ENCODE results near the gene MARK3.
"Not testable (repeated sequence)": the region's sequence is repeated elsewhere in the genome, so short reads cannot be mapped to it uniquely, and the experiment has no call there.

MARK3 gene

DNA sequence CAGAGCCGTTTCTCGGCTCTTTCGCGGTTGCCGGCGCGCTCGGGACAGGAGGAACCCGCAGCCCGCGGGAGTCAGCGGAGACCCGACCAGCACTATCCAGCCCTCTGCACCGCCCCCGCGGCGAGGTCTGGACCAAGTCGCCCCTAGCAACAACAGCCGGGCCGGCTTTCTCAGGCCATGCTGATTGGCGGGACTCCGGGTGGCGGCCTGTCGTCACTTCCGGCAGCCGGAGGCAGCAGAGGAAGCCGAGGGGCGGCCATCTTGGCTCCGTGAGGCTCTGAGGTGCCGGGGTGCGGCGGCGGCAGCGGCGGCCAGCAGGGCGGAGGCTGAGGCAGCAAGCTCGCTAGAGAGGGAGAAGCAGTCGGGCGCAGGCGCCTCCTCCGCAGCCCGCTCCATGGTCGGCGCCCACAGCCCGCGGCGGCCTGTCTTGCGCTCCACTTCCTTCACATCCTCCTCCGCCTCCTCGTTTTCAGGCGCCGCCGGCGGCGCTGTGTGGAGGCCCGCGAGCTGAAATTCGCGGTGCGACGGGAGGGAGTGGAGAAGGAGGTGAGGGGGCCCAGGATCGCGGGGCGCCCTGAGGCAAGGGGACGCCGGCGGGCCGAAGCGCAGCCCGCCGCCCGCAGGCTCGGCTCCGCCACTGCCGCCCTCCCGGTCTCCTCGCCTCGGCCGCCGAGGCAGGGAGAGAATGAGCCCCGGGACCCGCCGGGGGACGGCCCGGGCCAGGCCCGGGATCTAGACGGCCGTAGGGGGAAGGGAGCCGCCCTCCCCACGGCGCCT is at the start of gene MARK3:
MARK3 (plus strand) TSS at position 264 of the 777 bp plus-strand sequence. CDS start 615 bp downstream, outside the sequence.
- peak; percentile 95 for DNase-seq

DNA sequence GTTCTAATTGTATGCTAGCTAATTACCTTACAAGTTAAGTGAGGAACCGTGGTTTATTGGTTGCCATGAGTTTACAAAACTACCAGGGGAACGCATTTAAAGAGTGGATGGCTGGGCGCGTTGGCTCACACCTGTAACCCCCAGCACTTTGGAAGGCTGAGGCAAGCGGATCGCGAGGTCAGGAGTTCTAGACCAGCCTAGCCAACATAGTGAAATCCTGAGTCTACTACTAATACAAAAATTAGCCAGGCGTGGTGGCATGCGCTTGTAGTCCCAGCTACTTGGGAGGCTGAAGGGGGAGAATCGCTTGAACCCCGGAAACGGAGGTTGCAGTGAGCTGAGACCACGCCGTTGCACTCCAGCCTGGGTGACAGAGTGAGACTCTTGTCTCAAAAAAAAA is 49.0 kb upstream of the MARK3 start:
- no peak for DNase-seq

DNA sequence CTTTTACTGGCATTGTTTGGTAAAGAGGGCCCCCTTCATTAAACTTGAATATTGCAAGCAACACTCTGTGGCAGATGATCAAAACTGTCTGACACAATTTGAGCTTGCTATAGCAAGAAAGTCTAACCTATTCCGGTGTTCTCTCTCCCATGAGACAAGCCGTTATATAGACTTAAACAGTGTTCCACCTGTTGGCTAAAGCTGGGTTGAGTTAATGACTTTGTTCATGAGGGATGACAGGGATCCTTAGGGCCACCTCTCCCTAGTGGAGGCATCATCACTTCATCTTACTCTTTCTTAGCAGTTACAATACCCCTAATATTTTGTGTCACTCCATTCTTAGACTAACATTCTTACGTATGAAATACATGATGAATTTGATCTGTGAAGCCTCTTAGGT is 47.4 kb upstream of the MARK3 start:
- DNase-seq: no peak

DNA sequence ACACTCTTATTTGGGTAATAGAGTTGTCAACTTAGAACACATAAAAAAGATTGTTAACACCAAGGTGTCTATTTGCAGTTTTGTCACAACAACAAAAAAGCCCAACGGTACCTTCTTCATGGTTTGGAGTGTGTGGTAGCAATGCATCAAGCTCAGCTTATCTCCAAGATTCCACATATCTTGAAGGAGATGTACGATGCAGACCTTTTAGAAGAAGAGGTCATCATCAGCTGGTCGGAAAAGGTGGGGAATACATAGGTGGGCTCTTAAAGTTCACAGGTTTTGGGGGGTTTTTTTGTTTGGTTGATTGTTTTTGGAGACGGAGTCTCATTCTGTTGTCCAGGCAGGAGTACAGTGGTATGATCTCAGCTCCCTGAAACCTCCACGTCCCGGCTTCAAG is 45.7 kb upstream of the MARK3 start:
- no peak for DNase-seq

DNA sequence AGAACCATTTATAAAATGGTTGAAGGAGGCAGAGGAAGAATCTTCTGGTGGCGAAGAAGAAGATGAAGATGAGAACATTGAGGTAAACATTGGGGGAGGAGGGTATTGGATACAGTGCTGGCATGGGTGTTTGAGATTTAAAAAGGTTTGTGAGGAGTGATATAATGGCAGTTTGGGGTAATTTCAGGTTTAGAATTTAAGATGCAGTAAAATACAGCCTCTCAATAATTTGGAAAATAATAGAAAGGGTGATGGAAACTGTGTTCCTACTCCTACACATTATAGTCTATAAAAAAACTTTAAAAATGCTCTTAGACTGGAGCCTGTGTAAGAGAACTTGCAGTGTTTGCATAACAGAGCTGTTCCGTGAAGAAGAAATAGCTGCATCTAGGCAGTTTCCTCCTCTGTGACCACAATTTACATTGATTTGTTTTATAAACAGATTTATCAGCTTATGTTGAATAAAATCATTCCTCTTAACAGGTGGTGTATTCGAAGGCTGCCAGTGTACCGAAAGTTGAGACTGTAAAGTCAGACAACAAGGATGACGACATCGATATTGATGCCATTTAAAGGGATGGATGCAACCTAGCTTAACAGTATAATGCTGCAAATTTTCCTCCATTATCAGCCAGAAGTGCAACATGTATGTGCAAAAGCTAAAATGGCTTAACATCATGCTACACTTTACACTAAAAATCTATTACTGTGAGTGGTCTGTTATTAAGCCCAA is 44.6 kb upstream of the MARK3 start:
- no peak for DNase-seq

DNA sequence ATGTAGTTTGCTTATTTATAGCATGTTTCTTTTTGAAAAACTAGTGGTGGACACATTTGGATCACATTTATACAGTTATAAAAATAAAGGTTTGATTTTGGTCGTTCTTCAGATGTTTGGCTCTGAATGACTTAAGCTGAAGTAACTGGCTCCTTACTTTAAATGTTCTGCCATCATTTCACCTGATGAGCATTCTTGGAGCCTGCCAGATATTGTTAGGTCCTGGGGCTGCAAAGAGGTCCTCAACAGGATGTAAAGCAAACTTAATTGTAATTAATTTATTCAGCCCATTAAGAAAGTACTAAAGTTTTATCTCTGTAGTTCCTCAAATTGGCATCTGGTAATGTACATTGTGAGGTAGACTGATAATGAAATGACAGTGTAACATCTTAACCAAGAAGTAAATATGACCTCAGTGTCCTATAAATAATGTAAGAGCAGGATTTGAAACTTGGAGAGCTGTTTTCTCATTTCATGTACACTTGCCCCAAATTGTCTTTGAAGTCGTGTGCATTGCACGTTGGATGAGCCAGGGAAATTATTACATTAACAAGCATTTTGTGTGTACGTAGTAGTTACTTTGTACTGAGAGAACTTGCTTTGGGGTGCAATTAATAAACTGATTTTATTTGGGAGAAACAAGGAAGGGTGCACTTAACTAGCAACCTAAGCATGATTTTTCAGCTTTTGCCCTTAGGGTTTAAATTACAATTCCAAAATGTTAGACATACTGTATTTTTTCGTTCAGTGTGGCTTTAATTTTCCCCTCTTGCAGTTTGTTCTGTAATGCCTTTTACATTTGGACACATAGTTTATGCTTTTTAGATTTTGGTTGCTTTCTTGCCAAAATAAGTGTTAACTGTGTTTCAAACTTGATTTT is 43.7 kb upstream of the MARK3 start:
- DNase-seq: no peak

DNA sequence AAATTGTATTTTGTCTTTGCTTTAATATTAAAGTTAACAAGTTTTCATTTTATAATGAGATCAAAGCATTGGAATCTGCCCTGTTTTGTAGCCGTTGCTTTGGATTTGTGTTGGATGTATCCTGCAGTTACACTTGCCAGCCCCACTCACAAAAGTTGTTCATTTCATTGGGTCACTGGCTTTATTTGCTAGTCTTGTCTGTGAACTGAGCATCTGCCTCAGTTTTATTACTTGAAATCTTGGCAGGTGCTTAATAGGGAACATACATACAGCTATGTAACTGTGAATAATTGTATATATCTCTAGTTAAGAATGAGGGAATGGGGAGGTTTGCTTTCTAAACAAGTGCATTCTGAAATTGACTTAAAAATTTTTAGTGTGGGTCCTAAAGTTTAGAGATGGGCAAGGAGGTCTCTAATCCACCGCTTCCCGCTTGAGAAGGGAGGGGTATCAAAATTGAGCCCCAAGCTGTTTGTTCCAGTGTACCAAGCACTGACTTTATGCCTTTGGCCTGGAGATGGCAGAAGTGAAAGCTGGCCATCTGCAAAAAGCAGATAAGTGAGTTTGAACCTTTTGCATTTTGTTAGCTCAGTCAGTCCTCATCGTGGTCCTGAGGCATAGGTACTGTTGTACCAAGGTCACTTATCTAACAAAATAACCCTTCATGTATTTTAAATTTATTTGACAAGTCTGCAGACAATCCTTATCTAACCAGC is 41.9 kb upstream of the MARK3 start:
- no peak for DNase-seq

DNA sequence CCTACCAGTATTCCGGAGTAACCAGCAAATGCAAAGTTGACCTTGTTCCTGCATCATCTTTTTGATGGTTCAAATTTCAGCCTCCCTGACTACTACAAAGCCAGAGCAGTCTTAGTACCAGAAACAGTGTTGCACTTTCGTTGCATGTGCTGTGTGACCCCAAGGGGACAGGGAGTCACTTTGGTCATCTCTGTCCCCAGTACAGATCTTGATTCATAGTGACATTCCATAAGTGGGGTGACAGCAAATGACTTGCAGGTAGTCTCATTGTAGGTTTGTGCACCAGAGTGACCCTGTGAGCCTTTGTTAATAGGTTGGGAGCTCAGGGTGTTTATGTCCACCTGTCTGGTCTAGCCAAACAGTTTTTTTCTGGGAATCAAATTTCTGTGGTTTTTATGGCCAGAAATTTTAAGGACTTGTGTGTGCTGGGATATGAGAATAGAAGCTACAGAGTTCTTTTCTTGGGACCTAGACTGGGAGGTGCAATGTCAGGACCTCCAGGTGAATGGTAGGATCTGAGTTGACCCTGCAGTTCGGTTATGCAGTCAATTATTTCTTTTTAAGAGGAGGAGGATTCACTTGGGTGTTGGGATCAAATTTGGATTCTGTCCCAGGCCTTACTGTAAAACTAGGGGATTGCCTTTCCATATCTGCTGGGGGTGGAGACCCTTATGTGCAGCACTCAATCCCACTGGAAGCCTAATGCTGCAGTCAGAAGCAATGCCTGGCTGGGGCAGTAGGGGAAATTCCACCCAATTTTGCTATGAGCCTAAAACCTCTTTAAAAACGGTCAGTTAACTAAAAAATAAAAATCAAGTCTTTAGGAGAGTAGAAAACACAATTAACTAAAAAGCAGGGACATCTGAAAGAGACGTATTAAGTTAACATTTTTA is 41.1 kb upstream of the MARK3 start:
- DNase-seq: no peak

DNA sequence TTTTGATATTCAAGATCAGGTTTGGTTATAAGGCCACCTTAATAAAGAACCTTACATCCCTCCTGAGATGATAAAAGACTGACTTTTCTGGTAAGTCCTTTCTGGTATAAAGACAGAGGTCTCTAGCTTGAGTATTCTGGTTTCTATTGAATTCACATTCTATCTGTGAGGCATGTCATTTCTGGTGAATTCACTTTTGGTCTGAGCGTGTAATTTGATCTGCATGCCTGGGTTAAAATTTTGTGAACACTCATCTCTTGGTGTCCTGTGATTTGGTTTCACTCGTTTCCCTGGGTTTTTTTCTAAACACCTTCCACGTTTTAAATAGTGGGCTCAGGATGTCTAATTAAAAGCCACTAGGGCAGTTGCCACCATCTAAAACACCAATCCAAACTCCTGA is 38.9 kb upstream of the MARK3 start:
- no peak for DNase-seq

DNA sequence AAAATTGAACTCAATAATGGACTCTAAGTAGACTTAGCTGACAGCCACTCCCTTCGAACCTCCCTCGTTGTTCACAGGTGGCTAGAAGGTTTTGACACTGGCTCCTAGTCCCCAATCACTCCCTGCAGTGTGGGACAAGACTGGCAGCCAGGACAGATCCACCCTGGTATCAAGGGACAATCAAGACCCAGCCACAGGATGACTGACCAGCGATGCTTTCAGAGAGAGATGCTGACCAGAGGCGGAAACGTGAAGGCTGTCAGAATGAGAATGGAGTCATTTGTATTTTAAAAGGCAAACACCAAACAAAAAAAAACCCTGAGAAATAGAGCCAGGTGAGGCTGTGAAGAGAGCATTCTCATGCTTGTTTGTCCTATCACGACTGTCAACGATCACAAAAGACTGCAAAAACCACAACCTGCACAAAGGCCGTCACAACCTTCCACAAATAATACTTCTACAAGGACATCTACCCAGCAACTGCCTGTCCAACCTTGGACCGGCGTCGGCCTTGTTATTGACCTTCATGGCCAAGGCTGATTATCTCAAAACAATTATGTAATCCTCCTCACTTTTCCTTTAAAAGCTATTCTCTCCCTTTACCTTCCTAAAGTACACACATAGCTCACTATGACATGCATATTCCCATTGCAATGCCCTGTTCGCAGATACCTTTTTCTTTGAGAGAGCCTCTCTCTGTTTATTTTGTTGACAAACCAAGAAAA is 38.0 kb upstream of the MARK3 start:
- DNase-seq: no peak

DNA sequence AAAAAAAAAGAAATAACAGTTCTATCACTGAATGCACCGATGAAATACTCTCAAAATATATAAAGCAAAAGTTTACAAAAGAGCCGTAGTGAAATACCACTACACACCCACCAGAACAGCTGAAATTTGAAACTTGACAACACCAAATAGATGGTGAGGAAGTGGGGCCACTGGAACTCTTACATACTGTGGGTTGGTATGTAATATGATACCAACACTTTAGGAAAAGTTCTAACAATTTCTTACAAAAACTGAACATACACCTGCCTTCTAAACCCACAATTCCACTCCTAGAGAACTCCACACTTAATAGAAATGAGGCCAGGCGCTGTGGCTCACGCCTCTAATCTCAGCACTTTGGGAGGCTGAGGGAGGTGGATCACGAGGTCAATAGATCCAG is 37.1 kb upstream of the MARK3 start:
- no peak for DNase-seq

DNA sequence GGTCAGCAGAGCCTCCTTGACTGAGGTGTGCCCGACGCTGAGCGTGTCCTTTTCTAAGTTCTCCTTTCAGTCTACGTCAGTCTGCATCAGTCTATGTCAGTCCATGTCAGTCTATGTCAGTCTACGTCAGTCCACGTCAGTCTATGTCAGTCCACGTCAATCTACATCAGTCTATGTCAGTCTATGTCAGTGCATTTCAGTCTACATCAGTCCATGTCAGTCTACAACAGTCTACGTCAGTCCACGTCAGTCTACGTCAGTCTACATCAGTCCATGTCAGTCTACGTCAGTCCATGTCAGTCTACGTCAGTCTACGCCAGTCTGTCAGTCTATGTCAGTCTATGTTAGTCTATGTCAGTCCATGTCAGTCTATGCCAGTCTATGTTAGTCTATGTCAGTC is 35.2 kb upstream of the MARK3 start:
- no peak for DNase-seq

DNA sequence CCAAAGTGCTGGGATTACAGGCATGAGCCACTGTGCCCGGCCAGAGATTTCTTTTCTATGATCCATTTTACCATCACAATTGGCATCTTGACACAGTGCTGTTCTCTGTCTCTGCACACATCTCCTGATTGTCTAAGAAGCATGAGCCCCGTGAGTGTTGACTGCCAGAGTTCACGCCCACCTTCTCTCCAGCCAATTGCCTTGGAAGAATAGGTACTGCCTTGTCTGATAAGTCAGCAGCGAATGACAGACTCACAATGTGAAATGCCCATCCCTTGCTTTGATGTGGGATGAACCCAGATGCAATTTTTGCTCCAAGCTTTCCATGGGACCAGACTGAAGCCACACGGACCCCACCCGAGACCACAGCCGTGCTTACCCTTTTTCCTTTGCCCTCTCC is 31.9 kb upstream of the MARK3 start:
- no peak for DNase-seq

DNA sequence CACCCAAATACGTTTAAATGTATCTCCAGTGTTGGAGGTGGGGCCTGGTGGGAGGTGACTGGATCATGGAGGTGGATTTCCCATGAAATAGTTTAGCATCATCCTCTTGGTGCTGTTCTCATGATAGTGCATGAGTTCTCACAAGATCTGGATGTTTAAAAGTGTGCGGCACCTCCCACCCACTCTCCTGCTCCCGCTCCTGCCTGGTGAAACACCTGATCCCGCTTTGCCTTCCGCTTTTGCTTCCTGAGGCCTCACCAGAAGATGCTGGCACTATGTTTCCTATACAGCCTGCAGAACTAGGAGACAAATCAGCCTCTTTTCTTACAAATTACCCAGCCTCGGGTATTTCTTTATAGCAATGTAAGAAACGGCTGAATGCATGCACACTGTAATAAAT is 31.1 kb upstream of the MARK3 start:
- DNase-seq: no peak

DNA sequence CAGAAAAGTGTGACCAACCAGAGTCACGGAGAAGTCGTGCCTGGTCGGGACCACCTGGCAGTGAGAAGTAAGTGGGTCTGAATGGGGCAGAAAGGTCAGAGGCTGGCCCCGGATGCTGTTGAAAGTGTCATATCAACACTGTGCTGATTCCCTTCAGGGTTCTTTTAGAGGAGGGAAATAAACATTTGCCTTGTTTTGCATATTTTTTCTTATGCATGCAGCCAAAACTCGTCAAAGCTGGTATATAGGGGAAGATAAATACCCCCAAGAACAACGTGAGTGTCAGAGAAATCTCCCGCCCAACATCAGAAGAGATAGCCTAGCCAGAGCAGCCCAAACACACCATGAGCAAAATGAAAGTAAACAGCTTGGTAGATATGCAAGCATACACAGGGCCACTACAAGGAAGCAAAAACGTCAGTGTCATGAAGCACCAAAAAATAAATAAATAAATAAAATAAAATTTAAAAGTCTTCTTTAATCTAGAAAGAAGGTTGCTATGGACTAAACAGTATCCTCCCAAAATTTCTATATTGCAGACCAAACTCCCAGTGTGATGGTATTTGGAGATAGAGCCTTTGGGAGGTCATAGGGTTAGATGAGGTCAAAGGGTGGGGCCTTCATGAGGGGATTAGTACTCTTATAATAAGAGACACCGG is 29.1 kb upstream of the MARK3 start:
- DNase-seq: no peak

DNA sequence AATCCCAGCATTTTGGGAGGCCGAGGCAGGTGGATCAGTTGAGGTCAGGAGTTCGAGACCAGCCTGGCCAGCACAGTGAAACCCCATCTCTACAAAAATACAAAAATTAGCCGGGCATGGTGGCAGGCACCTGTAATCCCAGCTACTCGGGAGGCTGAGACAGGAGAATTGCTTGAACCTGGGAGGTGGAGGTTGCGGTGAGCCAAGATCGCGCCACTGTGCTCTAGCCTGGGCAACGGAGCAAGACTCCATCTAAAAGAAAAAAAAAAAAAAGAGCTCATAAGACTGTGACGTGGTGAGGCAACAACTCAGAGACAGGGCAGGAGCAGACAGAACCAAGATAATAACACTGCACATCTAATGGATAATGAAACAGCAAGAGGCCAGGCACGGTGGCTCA is 27.7 kb upstream of the MARK3 start:
- not testable (repeated sequence) for DNase-seq

DNA sequence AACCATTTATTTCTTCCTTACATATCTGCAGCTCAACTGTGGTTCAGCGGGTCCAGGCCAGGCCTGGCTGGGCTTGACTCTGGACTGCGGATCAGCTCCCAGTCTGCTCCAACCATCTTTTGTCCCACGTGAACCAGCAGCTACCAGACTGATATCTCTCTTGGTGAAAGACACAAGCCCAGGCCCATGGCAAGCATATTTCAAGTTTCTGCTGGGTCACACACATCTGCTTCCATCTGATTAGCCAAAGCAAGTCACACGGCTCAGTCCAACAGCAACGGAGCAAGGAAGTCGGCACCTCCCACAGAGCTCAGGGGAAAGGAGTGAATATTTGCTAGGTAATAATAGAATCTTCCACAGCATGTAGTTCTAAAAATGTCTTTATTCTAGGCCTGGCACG is 24.7 kb upstream of the MARK3 start:
- no peak for DNase-seq

DNA sequence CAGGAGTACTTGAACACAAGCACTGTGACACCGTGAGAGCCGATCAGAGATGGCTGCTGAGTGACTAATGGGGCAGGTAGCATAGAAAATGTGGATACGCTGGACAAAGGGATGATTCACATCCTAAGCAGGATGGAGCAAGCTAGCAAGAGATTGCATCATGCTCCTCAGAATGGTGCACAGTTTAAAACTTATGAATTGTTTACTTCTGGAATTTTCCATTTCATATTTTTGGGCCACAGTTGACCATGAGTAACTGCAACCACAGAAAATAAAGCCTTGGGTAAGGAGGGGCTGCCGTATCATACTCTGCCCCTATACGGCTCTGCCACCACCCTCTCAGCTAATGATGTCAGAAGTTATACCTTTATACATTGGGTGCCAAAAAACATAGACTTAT is 23.3 kb upstream of the MARK3 start:
- DNase-seq: no peak

DNA sequence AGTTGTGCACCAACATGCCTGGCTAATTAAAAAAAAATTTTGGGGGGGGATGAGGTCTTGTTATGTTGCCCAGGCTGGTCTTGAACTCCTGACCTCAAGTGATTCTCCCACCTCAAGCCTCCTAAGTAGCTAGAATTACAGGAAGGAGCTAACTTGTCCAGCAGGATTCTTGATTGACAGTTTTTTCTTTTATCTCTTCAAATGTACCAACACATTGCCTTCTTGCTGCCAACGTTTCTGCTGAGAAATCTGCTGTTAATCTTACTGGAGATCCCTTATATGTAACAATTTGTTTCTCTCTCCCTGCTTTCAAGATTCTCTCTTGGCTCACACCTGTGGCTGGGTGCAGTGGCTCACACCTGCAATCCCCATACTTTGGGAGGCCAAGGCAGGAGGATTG is 22.4 kb upstream of the MARK3 start:
- DNase-seq: no peak

DNA sequence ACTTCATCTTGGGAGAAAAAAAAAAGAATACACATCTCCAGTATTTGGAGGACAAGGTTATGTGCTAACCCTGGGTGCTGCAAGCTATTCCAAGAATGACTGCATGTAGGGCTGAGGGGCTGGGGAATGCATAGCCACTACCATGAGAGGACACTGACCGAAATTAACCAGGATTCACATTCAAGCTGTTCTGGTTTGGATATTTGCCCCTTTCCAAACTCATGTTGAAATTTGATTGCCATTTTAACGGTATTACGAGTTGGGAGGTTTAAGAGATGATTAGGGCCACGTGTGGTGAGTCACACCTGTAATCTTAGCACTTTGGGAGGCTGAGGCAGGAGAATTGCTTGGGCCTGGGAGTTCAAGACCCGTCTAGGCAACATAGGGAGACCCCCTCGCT is 18.5 kb upstream of the MARK3 start:
- no peak for DNase-seq

DNA sequence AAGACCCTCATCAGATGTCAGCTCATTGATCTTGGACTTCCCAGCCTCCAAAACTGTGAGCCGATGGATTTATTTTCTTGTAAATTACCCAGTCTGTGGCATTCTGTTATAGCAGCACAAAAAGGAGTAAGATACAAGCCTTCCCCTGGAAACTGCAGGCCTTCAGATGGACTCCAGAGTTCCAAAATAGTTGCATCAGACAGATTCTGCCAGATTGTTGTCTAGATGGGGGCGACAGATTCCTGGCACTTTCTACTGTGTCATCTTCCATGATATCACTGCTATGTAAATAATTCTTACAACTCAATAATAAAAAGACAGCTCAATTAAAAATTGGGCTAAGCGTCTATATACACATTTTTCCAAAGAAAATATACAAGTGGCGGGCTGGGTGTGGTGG is 17.2 kb upstream of the MARK3 start:
- no peak for DNase-seq

All from NCI-H1092 treated with DMSO at 0.1 percent for 48 hours (cell line).